HL-60 (cell line): ENCODE data around the gene IFNL2.
"Not testable (repeated sequence)": the region's sequence is repeated elsewhere in the genome, so short reads cannot be mapped to it uniquely, and the experiment has no call there.

ENCODE experiments used
- DNase-seq, 2 experiments: peaks; one replicate each; pipeline ENCODE4 v3.0.0-alpha.2; 2010 to 2020; ENCODE audit warnings: low read depth in 1 of 2, low spot score in 1 of 2
- H3K27ac ChIP-seq: fragments of 250-450 bp; sonication (Bioruptor Pico); replicated peaks from 2 replicates; pipeline ENCODE4 v1.5.1; 2020; ENCODE audit warnings: mild to moderate bottlenecking, moderate library complexity
- H3K27me3 ChIP-seq: fragments of 250-450 bp; sonication (Bioruptor Pico); 2 replicates; pipeline ENCODE4 v1.5.1; 2021; ENCODE audit warnings: mild to moderate bottlenecking, moderate library complexity; ENCODE audit not compliant: insufficient read depth, poor library complexity, severe bottlenecking
- H3K4me3 ChIP-seq: replicated peaks from 2 replicates; pipeline ENCODE4 v1.5.1; 2011; ENCODE audit warnings: mild to moderate bottlenecking, control low read depth, low read length; ENCODE audit not compliant: insufficient read depth
- GABPA ChIP-seq: IDR thresholded peaks from 2 replicates; pipeline ENCODE4 v1.6.1; 2012; ENCODE audit warnings: low read depth
- POLR2AphosphoS5 ChIP-seq: IDR thresholded peaks from 2 replicates; pipeline ENCODE4 v1.6.1; 2012; ENCODE audit warnings: low read depth
- SPI1 ChIP-seq: IDR thresholded peaks from 2 replicates; pipeline ENCODE4 v1.6.1; 2012; ENCODE audit warnings: low read depth, mild to moderate bottlenecking, borderline replicate concordance
- TF ChIP-seq, protein P1 (sequence below): IDR thresholded peaks from 2 replicates; pipeline ENCODE4 v1.6.1; 2012; ENCODE audit warnings: low read depth; ENCODE audit not compliant: insufficient replicate concordance
- TF ChIP-seq, protein P2 (sequence below): IDR thresholded peaks from one replicate; pipeline ENCODE4 v1.5.1; 2011; ENCODE audit warnings: low read length, control low read depth, inconsistent platforms; ENCODE audit not compliant: insufficient read depth

Gene IFNL2

DNA sequence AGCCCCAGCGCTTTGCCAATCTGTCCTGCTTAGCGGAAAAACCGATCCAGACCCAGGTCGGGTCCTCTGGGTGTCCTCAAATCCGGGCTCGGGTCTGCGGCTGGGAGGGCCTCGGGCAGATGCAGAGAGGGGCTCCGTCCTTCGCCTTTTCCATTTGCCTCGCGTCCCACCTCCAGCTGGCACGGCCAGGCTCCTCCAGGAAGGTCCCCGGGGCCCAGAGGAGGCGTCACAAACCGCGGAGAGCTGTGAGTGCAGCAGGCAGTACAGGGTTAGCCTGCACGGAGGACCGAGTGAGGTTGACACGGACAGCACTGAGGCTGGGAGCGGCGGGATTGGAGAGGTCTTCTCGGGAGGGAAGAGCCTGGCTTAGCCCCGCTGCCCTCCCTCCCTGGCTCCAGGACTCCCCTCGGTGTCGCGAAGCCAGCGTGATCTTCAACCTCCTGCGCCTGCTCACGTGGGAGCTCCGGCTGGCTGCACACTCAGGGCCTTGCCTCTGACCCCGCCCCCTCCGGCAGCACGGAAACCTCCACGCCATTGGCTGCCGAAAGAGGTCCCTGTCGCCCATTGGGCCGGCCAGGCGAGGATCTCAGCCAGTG, 2.8 kb upstream of the IFNL2 start:
- H3K4me3 ChIP-seq, result no peak overlapping the region

DNA sequence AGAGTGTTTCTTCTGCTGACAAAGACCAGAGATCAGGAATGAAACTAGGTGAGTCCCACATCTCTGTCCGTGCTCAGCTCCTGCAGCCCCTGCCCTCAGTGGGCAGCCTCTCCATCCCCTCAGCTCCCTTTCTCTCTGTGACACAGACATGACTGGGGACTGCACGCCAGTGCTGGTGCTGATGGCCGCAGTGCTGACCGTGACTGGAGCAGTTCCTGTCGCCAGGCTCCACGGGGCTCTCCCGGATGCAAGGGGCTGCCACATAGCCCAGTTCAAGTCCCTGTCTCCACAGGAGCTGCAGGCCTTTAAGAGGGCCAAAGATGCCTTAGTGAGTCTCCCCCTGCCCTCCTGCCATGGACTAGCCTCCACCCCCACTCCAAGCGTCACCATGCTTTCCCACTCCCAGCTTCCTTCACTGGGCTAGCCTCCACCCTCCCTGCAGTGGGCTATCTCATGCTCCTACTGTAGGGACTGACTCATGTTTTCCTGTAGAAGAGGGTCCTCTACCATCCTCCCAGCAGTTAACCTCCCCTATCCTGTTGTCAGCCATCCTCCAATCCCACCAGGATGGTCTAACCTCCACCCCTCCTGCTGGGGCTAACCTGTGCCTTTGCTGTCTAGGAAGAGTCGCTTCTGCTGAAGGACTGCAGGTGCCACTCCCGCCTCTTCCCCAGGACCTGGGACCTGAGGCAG, 481 bp downstream of the IFNL2 start:
- H3K27ac ChIP-seq, H3K4me3 ChIP-seq, DNase-seq: not testable (repeated sequence)
- peaks cover 13% of the 10 kb centered on the region for H3K27me3 ChIP-seq

More for the DNA sequence above, 2.8 kb upstream of the IFNL2 start:
- Histone ChIP-seq H3K27ac (no peak overlapping the region), H3K27me3 (peaks cover 23% of the 10 kb centered on the region)
- DNase-seq, result no peak
- no peak for TF ChIP-seq GABPA
- TF ChIP-seq, protein P1, sequence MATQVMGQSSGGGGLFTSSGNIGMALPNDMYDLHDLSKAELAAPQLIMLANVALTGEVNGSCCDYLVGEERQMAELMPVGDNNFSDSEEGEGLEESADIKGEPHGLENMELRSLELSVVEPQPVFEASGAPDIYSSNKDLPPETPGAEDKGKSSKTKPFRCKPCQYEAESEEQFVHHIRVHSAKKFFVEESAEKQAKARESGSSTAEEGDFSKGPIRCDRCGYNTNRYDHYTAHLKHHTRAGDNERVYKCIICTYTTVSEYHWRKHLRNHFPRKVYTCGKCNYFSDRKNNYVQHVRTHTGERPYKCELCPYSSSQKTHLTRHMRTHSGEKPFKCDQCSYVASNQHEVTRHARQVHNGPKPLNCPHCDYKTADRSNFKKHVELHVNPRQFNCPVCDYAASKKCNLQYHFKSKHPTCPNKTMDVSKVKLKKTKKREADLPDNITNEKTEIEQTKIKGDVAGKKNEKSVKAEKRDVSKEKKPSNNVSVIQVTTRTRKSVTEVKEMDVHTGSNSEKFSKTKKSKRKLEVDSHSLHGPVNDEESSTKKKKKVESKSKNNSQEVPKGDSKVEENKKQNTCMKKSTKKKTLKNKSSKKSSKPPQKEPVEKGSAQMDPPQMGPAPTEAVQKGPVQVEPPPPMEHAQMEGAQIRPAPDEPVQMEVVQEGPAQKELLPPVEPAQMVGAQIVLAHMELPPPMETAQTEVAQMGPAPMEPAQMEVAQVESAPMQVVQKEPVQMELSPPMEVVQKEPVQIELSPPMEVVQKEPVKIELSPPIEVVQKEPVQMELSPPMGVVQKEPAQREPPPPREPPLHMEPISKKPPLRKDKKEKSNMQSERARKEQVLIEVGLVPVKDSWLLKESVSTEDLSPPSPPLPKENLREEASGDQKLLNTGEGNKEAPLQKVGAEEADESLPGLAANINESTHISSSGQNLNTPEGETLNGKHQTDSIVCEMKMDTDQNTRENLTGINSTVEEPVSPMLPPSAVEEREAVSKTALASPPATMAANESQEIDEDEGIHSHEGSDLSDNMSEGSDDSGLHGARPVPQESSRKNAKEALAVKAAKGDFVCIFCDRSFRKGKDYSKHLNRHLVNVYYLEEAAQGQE, result no peak
- no peak for TF ChIP-seq POLR2AphosphoS5
- TF ChIP-seq, protein P2, sequence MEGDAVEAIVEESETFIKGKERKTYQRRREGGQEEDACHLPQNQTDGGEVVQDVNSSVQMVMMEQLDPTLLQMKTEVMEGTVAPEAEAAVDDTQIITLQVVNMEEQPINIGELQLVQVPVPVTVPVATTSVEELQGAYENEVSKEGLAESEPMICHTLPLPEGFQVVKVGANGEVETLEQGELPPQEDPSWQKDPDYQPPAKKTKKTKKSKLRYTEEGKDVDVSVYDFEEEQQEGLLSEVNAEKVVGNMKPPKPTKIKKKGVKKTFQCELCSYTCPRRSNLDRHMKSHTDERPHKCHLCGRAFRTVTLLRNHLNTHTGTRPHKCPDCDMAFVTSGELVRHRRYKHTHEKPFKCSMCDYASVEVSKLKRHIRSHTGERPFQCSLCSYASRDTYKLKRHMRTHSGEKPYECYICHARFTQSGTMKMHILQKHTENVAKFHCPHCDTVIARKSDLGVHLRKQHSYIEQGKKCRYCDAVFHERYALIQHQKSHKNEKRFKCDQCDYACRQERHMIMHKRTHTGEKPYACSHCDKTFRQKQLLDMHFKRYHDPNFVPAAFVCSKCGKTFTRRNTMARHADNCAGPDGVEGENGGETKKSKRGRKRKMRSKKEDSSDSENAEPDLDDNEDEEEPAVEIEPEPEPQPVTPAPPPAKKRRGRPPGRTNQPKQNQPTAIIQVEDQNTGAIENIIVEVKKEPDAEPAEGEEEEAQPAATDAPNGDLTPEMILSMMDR, result no peak
- no peak for TF ChIP-seq SPI1

DNA sequence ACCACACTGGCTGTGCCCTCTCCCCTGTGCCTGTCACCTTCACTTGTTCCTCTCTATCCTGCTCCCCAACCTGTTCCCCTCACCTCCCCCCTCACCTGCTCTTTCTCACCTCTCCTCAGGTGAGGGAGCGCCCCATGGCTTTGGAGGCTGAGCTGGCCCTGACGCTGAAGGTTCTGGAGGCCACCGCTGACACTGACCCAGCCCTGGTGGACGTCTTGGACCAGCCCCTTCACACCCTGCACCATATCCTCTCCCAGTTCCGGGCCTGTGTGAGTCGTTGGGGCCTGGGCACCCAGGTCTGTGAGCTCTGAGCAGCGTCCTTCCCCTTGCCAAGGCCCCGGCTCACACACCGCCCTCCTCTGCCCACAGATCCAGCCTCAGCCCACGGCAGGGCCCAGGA, 1.2 kb downstream of the IFNL2 start:
- not testable (repeated sequence) for DNase-seq, H3K27me3 ChIP-seq, H3K4me3 ChIP-seq, H3K27ac ChIP-seq

DNA sequence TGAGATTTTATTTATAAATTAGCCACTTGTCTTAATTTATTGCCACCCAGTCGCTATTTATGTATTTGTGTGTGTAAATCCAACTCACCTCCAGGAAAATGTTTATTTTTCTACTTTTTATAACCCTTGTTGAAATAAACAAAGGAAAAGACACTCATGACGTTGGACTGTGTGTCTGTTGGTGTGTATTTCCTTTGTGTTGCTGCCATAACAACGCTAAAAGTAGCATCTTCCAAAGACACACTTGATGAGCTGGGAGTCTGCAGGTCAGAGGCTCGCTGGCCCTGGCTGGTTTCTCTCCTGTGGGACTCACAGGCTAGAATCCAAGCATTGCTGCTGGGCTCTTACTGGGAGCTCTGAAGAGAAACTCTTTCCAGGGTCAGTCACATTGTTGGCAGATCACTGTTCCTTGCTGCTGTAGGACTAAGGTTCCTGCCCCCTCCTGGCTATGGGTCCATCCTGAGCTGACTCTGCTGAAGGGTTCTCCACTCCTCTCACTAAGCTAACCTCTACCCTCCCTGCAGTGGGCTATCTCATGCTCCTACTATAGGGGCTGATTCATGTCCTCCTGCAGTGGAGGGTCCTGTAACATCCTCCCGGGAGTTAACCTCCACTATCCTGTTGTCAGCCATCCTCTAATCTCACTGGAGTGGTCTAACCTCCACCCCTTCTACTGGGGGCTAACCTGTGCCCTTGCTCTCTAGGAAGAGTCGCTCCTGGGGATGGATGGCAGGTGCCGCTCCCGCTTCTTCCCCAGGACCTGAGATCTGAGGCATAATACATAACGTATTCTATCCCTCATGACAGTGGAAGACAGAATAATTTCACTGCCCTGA, 2.1 kb downstream of the IFNL2 start:
- no peak overlapping the region for H3K27ac ChIP-seq
- H3K4me3 ChIP-seq, result no peak overlapping the region
- DNase-seq, result no peak
- TF ChIP-seq, protein P2, result no peak
- no peak for TF ChIP-seq GABPA
- TF ChIP-seq POLR2AphosphoS5, result no peak
- TF ChIP-seq, protein P1, result no peak
- TF ChIP-seq SPI1, result no peak
- peaks cover 3% of the 10 kb centered on the region for H3K27me3 ChIP-seq

DNA sequence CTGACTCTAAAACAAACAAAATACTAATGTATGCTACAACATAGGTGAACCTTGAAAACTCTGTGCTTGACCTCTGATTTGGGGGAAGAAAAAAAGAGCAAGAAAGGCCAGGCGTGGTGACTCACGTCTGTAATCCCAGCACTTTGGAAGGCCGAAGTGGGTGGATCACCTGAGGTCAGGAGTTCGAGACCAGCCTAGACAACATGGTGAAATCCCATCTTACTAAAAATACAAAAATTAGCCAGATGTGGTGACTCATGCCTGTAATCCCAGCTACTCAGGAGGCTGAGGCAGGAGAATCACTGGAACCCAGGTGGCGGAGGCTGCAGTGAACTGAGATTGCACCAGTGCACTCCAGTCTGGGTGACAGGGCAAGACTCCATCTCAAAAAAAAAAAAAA, 5.7 kb downstream of the IFNL2 start:
- DNase-seq, H3K27ac ChIP-seq, H3K4me3 ChIP-seq, H3K27me3 ChIP-seq: not testable (repeated sequence)
